ENCODE results near the gene RBMS1.

Gene RBMS1

GRCh38 chr2:160493227-160494028 lies at the start of gene RBMS1:
RBMS1 (minus strand) TSS chr2:160493807; CDS start chr2:160493363, 444 bp downstream.
- DNase-seq (ENCODE audit: low read depth), result peak; percentile 57

DNA sequence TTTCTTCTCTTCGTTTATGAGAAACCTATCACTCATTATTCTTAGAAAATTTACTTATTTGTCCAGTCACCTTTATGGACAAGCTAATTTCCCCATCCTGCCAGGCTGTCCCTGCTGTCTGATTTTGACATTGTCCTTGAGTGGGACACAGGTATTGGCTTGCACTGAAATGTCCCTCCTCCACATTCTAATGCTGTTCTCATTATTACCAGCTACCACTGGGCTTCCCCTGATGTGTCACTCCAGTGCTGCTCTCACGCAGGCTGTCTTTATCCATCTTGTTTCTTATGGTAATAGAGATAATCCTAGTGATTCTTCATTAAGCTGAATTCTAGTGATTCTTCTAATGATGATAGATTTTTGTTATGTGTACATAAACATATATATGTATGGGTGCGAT lies 48.1 kb upstream of the RBMS1 start:
- no peak for DNase-seq (ENCODE audit: low read depth)

DNA sequence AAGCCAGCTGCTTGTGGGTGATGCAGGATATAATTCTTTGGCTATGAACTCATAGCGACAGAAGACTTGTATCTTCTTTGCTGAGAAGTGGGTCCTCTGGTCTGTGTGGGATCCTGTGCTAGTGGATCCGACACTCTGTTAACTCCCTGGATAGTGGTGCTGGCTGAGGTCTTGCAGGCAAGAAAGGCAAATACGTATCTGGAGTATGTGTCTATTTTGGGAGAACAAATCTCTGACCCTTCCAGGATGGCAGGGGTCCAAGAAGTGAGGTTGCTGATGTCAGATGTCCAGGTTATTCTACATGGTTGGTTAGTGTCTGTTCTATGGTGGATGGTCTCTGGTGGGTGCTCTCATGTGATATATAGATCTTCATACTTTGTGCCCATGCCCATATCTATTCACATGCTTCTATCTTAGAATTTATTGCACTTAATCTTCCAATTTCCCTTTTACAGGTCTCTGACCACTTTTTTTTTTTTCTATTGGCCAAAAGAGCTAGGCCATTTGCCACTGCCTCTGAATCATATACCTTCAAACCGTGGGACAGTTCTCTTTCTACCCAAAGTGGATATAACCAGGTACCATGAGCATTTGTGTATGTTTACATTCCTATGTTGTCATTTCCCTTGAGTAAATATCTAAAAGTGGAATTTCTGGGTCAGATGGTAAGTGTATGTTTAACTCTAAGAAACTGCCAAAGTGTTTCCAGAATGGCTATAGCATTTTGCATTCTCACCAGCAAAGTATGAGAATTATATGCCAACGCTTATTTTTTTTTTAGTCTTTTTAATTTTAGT lies 45.1 kb upstream of the RBMS1 start:
- DNase-seq (ENCODE audit: low read depth), result no peak

- DNase-seq (ENCODE audit: low read depth), result no peak
Observed at GRCh38 chr2:160538115-160538514, 44.5 kb upstream of the RBMS1 start.

- DNase-seq (ENCODE audit: low read depth), result no peak
Observed at GRCh38 chr2:160534996-160535395, 41.4 kb upstream of the RBMS1 start.

GRCh38 chr2:160534249-160534648 lies 40.6 kb upstream of the RBMS1 start:
- DNase-seq (ENCODE audit: low read depth), result no peak

DNA sequence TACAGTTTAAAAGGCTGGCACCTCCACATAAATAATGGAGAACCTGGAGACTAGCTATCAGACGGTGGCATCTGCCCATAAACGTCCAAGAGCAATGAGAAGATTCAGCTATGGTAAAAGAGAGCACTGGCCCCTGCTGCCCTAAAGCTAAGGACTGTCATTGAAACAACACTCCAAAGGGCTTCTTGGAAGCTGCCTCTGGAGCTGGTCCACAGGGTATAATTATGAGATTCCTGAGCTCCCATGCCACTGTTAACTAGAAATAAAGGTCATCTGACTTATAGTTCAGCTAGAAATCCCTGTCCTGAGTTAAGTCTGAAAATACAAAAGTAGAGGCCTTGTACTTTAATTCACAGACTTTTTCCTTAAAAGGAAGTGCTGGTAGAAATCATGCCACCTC lies 39.9 kb upstream of the RBMS1 start:
- peak; percentile 42 for DNase-seq (ENCODE audit: low read depth)

- no peak for DNase-seq (ENCODE audit: low read depth)
Observed at GRCh38 chr2:160532388-160532787, 38.8 kb upstream of the RBMS1 start.

DNA sequence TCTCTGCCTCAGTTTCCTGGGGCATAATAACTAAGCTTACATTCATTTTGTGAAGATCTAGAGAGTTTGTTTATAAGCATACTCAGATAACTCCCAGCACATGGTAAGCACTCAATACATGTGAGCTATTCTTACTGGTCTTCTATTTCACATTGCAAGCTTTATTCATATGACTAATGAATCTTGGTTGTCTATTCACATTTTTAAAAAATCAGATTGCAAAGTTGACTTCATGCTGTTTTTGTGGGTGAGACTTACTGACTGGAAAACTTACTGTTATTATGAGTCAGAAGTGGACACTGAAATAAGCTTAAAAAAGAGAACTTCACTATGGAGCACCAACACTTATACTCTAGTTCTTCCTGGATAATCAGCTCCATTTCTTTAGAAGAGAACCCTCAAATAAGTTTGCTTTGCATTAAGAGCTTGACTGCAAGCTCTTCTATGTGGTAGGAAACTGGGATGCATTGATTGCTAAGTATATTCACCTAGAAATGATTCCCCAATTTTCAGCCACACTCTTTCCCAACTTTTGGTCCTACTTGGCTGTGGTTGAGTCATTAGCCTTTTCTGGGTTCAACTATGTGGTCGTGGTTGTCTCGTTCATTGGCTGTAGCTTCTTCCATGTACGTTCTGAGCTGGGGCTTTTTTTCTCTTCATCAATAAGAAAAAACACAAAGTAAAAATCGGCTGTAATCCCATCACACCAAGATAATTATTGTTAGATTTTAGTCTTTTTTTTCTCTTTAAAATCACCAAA lies 29.5 kb upstream of the RBMS1 start:
- peak; percentile 22 for DNase-seq (ENCODE audit: low read depth)

GRCh38 chr2:160517731-160518130 lies 24.1 kb upstream of the RBMS1 start:
- no peak for DNase-seq (ENCODE audit: low read depth)

- peak; percentile 19 for DNase-seq (ENCODE audit: low read depth)
Observed at GRCh38 chr2:160516547-160517365, 23.1 kb upstream of the RBMS1 start.

DNA sequence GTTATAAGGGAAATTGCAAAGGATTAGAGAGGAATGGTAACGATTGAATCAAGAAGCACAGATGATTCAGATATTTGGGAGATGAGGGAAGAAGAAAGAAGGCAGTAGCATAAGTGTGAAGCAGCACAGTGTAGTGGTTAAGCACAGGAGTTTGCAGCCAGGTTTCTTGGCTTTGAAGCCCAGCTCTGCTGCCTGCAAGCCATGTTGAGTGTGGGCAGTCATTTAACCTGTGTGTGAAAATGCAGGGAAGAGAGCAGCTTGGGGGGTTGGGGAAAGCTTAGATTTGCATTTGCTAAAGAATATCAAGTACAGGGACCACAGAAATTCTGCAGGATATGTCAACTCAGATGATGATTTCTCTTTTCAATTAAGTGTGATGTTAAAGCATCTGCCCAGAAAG lies 21.5 kb upstream of the RBMS1 start:
- no peak for DNase-seq (ENCODE audit: low read depth)

- no peak for DNase-seq (ENCODE audit: low read depth)
Observed at GRCh38 chr2:160513120-160513519, 19.5 kb upstream of the RBMS1 start.

- no peak for DNase-seq (ENCODE audit: low read depth)
Observed at GRCh38 chr2:160512491-160512890, 18.9 kb upstream of the RBMS1 start.

- DNase-seq (ENCODE audit: low read depth), result peak; percentile 80
Observed at GRCh38 chr2:160510617-160511016, 17.0 kb upstream of the RBMS1 start.

DNA sequence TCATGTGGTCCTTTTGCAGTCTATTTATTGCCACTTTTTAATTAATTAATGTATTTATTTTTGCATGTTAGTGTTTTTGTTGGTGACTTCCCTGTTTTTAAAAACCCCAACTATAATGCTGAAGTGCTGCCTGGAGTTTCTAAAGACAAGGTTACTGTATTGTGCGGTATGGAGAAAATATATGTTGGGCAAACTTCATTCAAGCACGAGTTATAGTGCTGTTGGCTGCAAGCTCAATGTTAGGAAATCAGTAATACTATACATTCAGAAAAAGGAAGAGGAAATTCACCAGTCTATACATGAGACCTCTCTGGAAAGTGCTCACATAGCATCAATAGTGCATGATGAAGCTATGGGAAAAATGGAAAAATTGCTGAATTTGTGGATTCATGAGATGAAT lies 15.4 kb upstream of the RBMS1 start:
- DNase-seq (ENCODE audit: low read depth), result no peak

DNA sequence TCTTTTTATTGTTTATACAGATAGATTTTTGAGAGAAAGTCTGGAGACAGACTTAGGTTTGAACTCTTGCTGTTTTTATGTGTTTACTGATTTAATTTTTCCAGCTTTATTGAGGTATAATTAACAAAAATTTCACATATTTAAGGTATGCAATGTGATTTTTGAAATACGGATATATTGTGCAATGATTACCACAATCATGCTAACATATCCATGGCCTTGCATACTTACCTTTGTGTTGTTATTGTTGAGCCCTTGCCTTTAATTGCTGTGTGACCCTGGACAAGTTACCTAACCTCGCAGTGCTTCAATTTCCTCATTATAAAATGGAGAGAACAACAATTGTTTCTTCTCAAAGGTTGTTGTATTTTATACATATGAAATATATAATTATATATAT lies 13.9 kb upstream of the RBMS1 start:
- DNase-seq (ENCODE audit: low read depth), result peak; percentile 60

GRCh38 chr2:160507046-160507407 lies 13.4 kb upstream of the RBMS1 start:
- DNase-seq (ENCODE audit: low read depth), result no peak

DNA sequence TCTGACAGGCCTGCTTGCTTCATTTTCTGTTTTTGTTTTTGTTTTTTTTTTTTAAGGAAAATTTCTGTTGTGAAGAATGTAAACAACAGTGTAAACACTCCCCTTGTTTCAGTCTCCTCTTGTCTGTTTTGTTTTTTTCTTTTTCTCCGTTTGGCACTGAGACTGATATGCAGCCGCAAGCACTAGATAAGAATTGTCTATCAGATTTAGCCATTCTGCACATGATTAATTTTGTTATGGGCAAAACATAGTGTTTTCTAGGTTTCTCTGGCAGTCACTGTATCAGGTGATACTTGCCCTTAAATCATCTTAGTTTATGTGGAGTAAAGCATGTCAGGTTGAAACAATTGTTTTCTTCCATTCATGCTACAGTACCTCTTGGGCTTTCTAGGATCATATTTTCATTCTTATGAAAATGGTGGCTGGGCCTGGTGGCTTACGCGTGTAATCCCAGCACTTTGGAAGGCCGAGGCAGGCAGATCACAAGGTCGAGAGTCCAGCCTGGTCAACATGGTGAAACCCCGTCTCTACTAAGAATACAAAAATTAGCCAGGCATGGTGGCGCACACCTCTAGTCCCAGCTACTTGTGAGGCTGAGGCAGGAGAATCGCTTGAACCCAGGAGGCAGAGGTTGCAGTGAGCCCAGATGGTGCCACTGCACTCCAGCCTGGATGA lies 12.9 kb upstream of the RBMS1 start:
- no peak for DNase-seq (ENCODE audit: low read depth)

DNA sequence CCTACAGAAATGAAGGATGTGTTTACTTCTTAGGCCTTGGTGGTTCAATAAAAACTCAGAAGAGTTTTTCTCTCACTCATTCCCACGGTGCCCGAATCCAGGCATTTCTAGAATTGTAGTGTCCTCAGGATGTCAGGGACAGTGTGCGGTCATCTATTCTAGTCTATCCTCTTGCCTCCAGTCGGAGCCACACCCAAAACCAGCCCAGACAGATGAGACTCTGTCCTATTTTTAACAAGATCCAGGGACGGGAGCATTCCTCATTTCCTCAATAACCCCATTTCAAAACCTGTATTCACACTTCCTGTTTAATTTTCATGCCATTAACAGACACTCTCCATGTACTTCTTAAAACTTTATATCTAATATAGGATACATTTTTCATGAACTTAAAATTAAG lies 11.6 kb upstream of the RBMS1 start:
- no peak for DNase-seq (ENCODE audit: low read depth)

GRCh38 chr2:160502478-160502877 lies 8.9 kb upstream of the RBMS1 start:
- no peak for DNase-seq (ENCODE audit: low read depth)

Data from fibroblast of gingiva (primary cell).